OCI-LY7 (cell line): ENCODE measurements around the gene COX4I1.

Experiments used
- CTCF ChIP-seq: fragments of 200-600 bp; sonication (generic); conservative IDR thresholded peaks from 2 replicates; pipeline ENCODE4 v1.5.1; 2014; ENCODE audit warnings: mild to moderate bottlenecking, antibody characterized with exemption, low read length, moderate library complexity, mixed read lengths
- EZH2phosphoT487 ChIP-seq: fragments of 200-600 bp; sonication (generic); IDR thresholded peaks from 2 replicates; pipeline ENCODE4 v1.6.1; 2018; ENCODE audit warnings: low read depth, borderline replicate concordance, mild to moderate bottlenecking, mixed run types, antibody characterized with exemption, low read length, moderate library complexity, mixed read lengths

- TF ChIP-seq CTCF: no peak
- no peak for TF ChIP-seq EZH2phosphoT487
Observed at GRCh38 chr16:85810097-85810741, 10.7 kb downstream of the COX4I1 start.
